ENCODE measurements around the gene DNTT. TPM values are rescaled to one million over a fixed set of nuclear protein-coding genes. Genes with fewer than 3 reads are reported as not detected.

Gene DNTT
- total RNA-seq, 4 donors from 2014 or later = not detected

GRCh38 chr10:96279191-96279641 lies 25.0 kb upstream of the DNTT start:
- TF ChIP-seq CTCF (IDR thresholded peaks at IDR 0.05) (no peak), POLR2A (IDR thresholded peaks at IDR 0.05) (no peak)
- no peak overlapping the region for H3K4me3 ChIP-seq (ENCODE audit: low read depth, poor library complexity, severe bottlenecking)
- no peak for DNase-seq (ENCODE audit: low spot score in 2 of 2)
- 73 to 80% methylated on average over 3 of the region's 3 CpGs for WGBS, 2 donors
- intact Hi-C loops (cut with DNase I; ENCODE audit: low total_unique reads) = no loop called here

GRCh38 chr10:96280859-96281258 lies 23.4 kb upstream of the DNTT start:
- 58 to 70% methylated on average over 2 of the region's 2 CpGs for WGBS, 2 donors
- H3K4me3 ChIP-seq (ENCODE audit: low read depth, poor library complexity, severe bottlenecking) = no peak overlapping the region

GRCh38 chr10:96281444-96282029 lies 22.7 kb upstream of the DNTT start:
- intact Hi-C loops (cut with DNase I; ENCODE audit: low total_unique reads) = no loop called here
- no peak for TF ChIP-seq CTCF (IDR thresholded peaks at IDR 0.05)
- 81 to 85% methylated on average over 3 of the region's 3 CpGs for WGBS, 2 donors
- DNase-seq (ENCODE audit: low spot score in 2 of 2) = no peak
- no peak overlapping the region for H3K4me3 ChIP-seq (ENCODE audit: low read depth, poor library complexity, severe bottlenecking)

More at GRCh38 chr10:96280859-96281258, 23.4 kb upstream of the DNTT start:
- no peak for TF ChIP-seq CTCF (IDR thresholded peaks at IDR 0.05)
- no peak for TF ChIP-seq POLR2A (IDR thresholded peaks at IDR 0.05)
- intact Hi-C loops (cut with DNase I; ENCODE audit: low total_unique reads) = no loop called here
- DNase-seq (ENCODE audit: low spot score in 2 of 2) = no peak

- intact Hi-C loops (cut with DNase I; ENCODE audit: low total_unique reads) = no loop called here
- no peak for DNase-seq (ENCODE audit: low spot score in 2 of 2)
- 51 to 68% methylated on average over 2 of the region's 2 CpGs for WGBS, 2 donors
- TF ChIP-seq POLR2A (IDR thresholded peaks at IDR 0.05) (no peak), CTCF (IDR thresholded peaks at IDR 0.05) (no peak)
- H3K4me3 ChIP-seq (ENCODE audit: low read depth, poor library complexity, severe bottlenecking) = no peak overlapping the region
These were observed 20.9 kb upstream of the DNTT start for GRCh38 chr10:96283351-96283750.

GRCh38 chr10:96283756-96284155 lies 20.5 kb upstream of the DNTT start:
- H3K4me3 ChIP-seq (ENCODE audit: low read depth, poor library complexity, severe bottlenecking) = no peak overlapping the region
- TF ChIP-seq POLR2A (IDR thresholded peaks at IDR 0.05) (no peak), CTCF (IDR thresholded peaks at IDR 0.05) (no peak)
- DNase-seq (ENCODE audit: low spot score in 2 of 2) = no peak
- WGBS, 2 donors = 86% methylated on average over 6 of the region's 6 CpGs
- intact Hi-C loops (cut with DNase I; ENCODE audit: low total_unique reads) = no loop called here

- 81 to 82% methylated on average over 8 of the region's 8 CpGs for WGBS, 2 donors
- intact Hi-C loops (cut with DNase I; ENCODE audit: low total_unique reads) = no loop called here
- DNase-seq (ENCODE audit: low spot score in 2 of 2) = no peak
These were observed 18.9 kb upstream of the DNTT start for GRCh38 chr10:96285331-96285752.

More at GRCh38 chr10:96285331-96285752, 18.9 kb upstream of the DNTT start:
- TF ChIP-seq CTCF (IDR thresholded peaks at IDR 0.05) (no peak), POLR2A (IDR thresholded peaks at IDR 0.05) (no peak)
- no peak overlapping the region for H3K4me3 ChIP-seq (ENCODE audit: low read depth, poor library complexity, severe bottlenecking)

All from lower leg skin (tissue), 4 donors.